ENCODE data around the gene ENAH.
"Not testable (repeated sequence)": the region's sequence is repeated elsewhere in the genome, so short reads cannot be mapped to it uniquely, and the experiment has no call there.

Gene ENAH

GRCh38 chr1:225674381-225674780 is 21.5 kb upstream of the ENAH start:
- peak; percentile 40 for DNase-seq

- DNase-seq, result no peak
Observed at GRCh38 chr1:225670806-225671733, 18.1 kb upstream of the ENAH start.

- DNase-seq, result no peak
Observed at GRCh38 chr1:225670356-225670755, 17.4 kb upstream of the ENAH start.

- no peak for DNase-seq
Observed at GRCh38 chr1:225668222-225668621, 15.3 kb upstream of the ENAH start.

GRCh38 chr1:225667362-225667761 is 14.4 kb upstream of the ENAH start:
- no peak for DNase-seq

GRCh38 chr1:225666495-225666894 is 13.6 kb upstream of the ENAH start:
- DNase-seq, result no peak

- DNase-seq, result no peak
Observed at GRCh38 chr1:225664762-225665161, 11.8 kb upstream of the ENAH start.

- no peak for DNase-seq
Observed at GRCh38 chr1:225662155-225662554, 9.2 kb upstream of the ENAH start.

GRCh38 chr1:225660544-225660946 is 7.6 kb upstream of the ENAH start:
- DNase-seq, result no peak

- peak; percentile 93 for DNase-seq
Observed at GRCh38 chr1:225658041-225658440, 5.1 kb upstream of the ENAH start.

GRCh38 chr1:225657462-225657989 is 4.6 kb upstream of the ENAH start:
- DNase-seq, result peak; percentile 95

GRCh38 chr1:225656259-225656655 is 3.3 kb upstream of the ENAH start:
- not testable (repeated sequence) for DNase-seq

GRCh38 chr1:225655509-225656258 is 2.8 kb upstream of the ENAH start:
- peak; percentile 99 for DNase-seq

- DNase-seq, result no peak
Observed at GRCh38 chr1:225654688-225655508, 2.0 kb upstream of the ENAH start.

GRCh38 chr1:225654277-225654597 is 1.3 kb upstream of the ENAH start:
- no peak for DNase-seq

GRCh38 chr1:225653463-225654276 is 747 bp upstream of the ENAH start:
- DNase-seq, result peak; percentile 84

GRCh38 chr1:225651872-225652728 is 823 bp downstream of the ENAH start:
- peak; percentile 45 for DNase-seq

- peak; percentile 44 for DNase-seq
Observed at GRCh38 chr1:225651376-225651871, 1.5 kb downstream of the ENAH start.

- no peak for DNase-seq
Observed at GRCh38 chr1:225650179-225650578, 2.7 kb downstream of the ENAH start.

GRCh38 chr1:225645194-225645895 is 7.6 kb downstream of the ENAH start:
- no peak for DNase-seq

Data from fibroblast of skin of back (primary cell).